SK-N-SH (cell line): ENCODE measurements around the gene DEFB108B.
"Not testable (repeated sequence)": the region's sequence is repeated elsewhere in the genome, so short reads cannot be mapped to it uniquely, and the experiment has no call there.

Experiments used
- CTCF ChIP-seq: fragments of 200-600 bp; sonication (generic); IDR thresholded peaks from 2 replicates; pipeline ENCODE4 v1.6.1; 2017; ENCODE audit warnings: antibody characterized with exemption, mild to moderate bottlenecking, moderate library complexity
- EZH2phosphoT487 ChIP-seq: fragments of 200-600 bp; sonication (generic); IDR thresholded peaks from 2 replicates; pipeline ENCODE4 v1.6.1; 2017; ENCODE audit warnings: low read depth, mixed run types, mild to moderate bottlenecking, antibody characterized with exemption, moderate library complexity, borderline replicate concordance
- GABPA ChIP-seq: IDR thresholded peaks from 2 replicates; pipeline ENCODE4 v1.4.0; 2012; ENCODE audit warnings: low read depth, mild to moderate bottlenecking
- MAX ChIP-seq: IDR thresholded peaks from 2 replicates; pipeline ENCODE4 v1.4.0; 2012; ENCODE audit warnings: low read depth
- RCOR1 ChIP-seq: fragments of 150-350 bp; IDR thresholded peaks from 2 replicates; pipeline ENCODE4 v1.6.1; 2017; ENCODE audit warnings: antibody characterized with exemption, low read length
- REST ChIP-seq: IDR thresholded peaks from 2 replicates; pipeline ENCODE4 v1.6.1; 2012; ENCODE audit warnings: mild to moderate bottlenecking, low read depth, low read length, moderate library complexity
- RFX5 ChIP-seq: IDR thresholded peaks from 2 replicates; pipeline ENCODE4 v1.6.1; 2012; ENCODE audit warnings: mild to moderate bottlenecking, improper control_type of control experiment, low read length
- SIN3A ChIP-seq: IDR thresholded peaks from 2 replicates; pipeline ENCODE4 v1.6.1; 2012; ENCODE audit warnings: low read depth, mild to moderate bottlenecking, low read length, moderate library complexity, borderline replicate concordance
- USF2 ChIP-seq: fragments of 150-350 bp; IDR thresholded peaks from 2 replicates; pipeline ENCODE4 v1.6.1; 2017; ENCODE audit warnings: antibody characterized with exemption, low read length, low read depth, borderline replicate concordance
- YY1 ChIP-seq: IDR thresholded peaks from 2 replicates; pipeline ENCODE4 v1.4.0; 2012; ENCODE audit warnings: low read depth, mild to moderate bottlenecking
- ZBTB33 ChIP-seq: IDR thresholded peaks from 2 replicates; pipeline ENCODE4 v1.4.0; 2012; ENCODE audit warnings: low read depth, borderline replicate concordance

- TF ChIP-seq RCOR1, CTCF, ZBTB33, USF2, RFX5, REST, YY1, MAX, EZH2phosphoT487, GABPA, SIN3A: not testable (repeated sequence)
Measured at GRCh38 chr11:71843355-71843754, 10.4 kb downstream of the DEFB108B start.
